NB4 (cell line): Measurements from ENCODE around the gene RELL2.

Source experiments
- DNase-seq: peaks from one replicate; pipeline ENCODE4 v3.0.0; 2010; ENCODE audit warnings: low read depth
- H3K4me3 ChIP-seq: one replicate; pipeline ENCODE4 v1.5.1; 2011; ENCODE audit warnings: mild to moderate bottlenecking, low read depth, low read length, moderate library complexity
- MYC ChIP-seq: IDR thresholded peaks from 2 replicates; pipeline ENCODE4 v1.6.1; 2011; ENCODE audit warnings: low read depth, low read length
- POLR2A ChIP-seq: IDR thresholded peaks from 2 replicates; pipeline ENCODE4 v1.6.1; 2011; ENCODE audit warnings: mild to moderate bottlenecking; ENCODE audit not compliant: insufficient read length; ENCODE audit errors: extremely low read depth
- TF ChIP-seq, protein P1 (sequence below): IDR thresholded peaks from 2 replicates; pipeline ENCODE4 v1.6.1; 2011; ENCODE audit warnings: low read depth, low read length
- TF ChIP-seq, protein P2 (sequence below): IDR thresholded peaks from one replicate; pipeline ENCODE4 v1.5.1; 2012; ENCODE audit warnings: low read depth, low read length

Gene RELL2

DNA sequence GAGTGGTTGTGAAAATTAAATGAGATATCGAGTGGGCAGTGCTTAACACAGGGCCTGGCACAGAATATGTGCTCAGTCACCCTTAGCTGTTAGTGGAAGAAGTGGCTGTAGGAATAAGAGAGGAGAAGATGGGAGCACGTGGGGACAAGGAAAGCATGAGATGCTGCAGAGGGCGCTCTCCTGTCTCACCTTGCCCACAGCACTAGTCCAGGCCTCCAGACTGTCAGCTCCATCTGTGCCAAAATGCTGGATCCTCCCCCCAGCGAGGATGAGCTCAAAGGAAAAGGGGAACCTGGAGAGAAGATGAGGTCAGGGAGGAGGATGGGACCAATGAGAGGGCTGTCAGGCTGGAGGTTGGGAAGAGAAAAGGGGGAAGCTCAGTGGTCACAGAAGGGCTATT is 32.7 kb downstream of the RELL2 start:
- TF ChIP-seq POLR2A (no peak), MYC (no peak)
- TF ChIP-seq, protein P1, sequence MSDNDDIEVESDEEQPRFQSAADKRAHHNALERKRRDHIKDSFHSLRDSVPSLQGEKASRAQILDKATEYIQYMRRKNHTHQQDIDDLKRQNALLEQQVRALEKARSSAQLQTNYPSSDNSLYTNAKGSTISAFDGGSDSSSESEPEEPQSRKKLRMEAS: no peak
- TF ChIP-seq, protein P2, sequence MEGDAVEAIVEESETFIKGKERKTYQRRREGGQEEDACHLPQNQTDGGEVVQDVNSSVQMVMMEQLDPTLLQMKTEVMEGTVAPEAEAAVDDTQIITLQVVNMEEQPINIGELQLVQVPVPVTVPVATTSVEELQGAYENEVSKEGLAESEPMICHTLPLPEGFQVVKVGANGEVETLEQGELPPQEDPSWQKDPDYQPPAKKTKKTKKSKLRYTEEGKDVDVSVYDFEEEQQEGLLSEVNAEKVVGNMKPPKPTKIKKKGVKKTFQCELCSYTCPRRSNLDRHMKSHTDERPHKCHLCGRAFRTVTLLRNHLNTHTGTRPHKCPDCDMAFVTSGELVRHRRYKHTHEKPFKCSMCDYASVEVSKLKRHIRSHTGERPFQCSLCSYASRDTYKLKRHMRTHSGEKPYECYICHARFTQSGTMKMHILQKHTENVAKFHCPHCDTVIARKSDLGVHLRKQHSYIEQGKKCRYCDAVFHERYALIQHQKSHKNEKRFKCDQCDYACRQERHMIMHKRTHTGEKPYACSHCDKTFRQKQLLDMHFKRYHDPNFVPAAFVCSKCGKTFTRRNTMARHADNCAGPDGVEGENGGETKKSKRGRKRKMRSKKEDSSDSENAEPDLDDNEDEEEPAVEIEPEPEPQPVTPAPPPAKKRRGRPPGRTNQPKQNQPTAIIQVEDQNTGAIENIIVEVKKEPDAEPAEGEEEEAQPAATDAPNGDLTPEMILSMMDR: peak; percentile 10
- no peak for DNase-seq
- H3K4me3 ChIP-seq: no peak overlapping the region

DNA sequence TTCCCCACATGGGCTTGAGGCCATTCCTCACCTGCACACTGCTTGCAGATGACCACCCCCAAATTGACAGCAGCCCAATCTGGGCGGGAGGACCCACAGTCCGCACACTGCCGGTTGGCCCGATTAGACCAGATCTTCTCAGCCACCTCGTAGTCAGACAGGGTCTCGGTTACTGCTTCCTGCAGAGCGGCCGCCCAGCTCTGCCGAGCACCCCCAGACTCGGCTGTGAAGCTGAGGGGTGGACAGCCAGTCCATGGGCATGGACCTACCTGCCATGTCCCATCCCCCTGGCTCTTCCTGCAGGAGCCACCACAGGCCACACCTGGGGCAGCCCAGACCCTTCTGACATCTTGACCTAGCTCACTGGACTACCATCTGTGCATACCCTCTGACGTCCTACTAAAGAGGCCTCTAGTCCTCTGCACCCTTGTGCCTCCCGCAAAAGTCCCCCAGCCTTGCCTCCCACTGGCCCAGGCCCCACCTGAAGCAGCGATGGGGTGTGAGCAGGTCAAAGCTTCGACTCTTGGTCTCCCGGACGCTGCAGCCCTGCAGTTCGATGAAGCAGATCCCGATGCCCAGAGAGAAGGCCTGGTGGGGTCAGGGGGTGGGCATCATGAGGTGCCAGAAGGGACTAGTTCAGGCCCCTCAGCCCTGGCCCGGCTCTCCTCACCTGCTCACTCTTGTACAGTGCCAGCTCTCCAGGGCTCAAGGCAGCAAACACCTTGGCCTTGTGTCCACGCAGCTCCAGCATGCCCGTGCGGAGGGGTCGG is 35.5 kb downstream of the RELL2 start:
- TF ChIP-seq POLR2A: no peak
- TF ChIP-seq, protein P2: no peak
- TF ChIP-seq MYC: no peak
- TF ChIP-seq, protein P1: no peak
- H3K4me3 ChIP-seq: no peak overlapping the region
- no peak for DNase-seq

DNA sequence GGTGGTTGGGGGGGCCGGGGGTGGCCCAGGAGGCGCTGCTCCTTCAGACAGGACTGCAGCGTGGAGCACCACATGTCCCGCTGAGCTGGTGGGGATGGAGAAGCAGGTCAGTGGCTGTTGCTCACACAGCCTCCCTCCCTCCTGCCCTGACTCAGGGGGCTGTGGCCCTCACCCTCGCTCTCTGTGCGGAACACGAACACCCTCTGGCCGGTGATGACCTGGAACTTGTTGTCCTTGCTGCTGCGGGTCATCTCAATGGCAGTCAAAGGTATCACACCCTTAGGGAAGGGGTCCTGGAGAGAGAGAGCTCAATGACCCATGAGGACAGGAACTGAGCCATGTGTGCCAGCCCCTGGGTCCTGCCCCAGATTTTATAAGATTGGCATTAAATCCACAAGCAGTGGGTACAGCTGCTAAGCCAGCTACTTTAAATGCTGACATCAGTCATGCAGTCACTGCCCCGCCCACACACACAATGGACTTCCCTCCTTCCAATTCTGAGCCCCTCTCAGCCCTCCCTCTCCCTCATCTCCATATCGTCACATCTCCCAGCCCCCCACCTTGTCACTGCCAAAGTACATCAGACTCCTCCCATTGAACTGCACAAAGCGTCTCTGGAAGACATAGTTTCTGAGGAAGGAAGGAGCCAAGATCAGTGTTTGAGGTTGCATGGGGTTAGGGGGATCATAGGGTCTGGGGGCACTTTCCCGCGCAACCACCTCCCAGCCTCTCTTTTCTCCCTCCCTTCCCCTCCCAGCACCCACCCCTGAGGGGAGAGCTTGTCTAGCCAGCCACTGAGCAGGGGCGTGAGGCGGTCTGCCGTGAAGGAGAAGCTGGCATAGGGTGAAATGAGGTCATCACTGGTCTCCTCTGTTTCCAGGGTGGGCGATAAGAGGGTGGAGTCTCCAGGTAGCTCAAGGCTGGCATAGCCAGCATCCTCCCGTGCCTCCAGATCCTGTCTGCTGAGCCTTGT is 36.3 kb downstream of the RELL2 start:
- DNase-seq: no peak
- TF ChIP-seq, protein P1: no peak
- TF ChIP-seq, protein P2: no peak
- TF ChIP-seq POLR2A: no peak
- no peak for TF ChIP-seq MYC
- H3K4me3 ChIP-seq: no peak overlapping the region

DNA sequence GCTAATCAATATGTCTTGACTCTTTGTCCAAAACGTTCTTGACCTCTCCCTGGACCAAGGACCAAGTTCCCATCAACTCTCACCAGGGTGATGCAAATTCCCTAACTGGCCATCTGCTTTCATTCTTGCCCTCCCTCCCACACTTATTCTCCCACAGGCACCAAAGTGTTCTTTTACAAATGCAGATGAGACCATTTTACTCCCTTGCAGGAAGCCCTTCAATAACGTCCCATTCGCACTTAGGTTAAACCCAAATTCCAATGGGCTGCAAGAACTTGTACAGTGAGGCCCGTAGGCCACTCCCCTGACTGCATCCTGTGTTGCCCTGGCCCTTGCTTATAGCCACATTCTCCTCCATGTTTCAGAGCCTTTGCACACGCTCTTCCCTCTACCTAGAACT is 38.0 kb downstream of the RELL2 start:
- no peak for DNase-seq
- TF ChIP-seq MYC: no peak
- H3K4me3 ChIP-seq: no peak overlapping the region

DNA sequence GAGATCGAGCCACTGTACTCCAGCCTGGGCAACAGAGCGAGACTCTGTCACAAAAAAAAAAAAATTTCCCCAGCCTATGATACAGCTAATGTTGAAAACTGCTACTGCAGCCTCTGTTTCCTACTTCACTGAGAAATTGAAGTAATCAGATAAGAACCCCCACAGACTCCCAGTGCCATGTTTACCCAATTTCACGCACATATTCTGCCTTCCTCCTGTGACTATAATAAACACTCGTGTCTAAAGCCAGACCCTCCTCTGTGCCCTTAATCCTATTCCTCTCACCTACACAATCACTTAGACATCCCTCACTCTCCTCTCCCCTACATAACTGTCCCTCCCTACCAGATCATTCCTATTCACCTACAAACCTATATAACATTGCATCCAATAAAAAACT is 38.9 kb downstream of the RELL2 start:
- no peak overlapping the region for H3K4me3 ChIP-seq
- TF ChIP-seq, protein P1: no peak
- TF ChIP-seq, protein P2: no peak
- no peak for TF ChIP-seq POLR2A
- TF ChIP-seq MYC: no peak
- DNase-seq: no peak

DNA sequence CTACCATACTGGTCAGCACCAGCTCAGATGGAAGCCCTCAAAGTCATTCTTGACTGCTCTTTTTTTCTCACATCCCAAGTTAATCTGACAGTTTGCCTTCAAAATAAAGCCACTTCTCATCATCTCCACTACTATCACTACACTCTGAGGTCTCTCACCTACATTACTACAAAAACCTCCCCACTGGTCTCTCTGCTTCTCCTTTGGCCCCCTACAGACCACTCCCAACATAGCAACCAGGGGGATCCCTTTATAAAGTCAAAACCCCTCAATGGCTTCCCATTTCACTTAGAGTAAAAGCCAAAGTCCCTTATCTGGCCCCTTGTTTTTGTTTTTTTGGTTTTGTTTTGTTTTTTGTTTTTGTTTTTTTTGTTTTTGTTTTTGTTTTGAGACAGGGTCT is 40.6 kb downstream of the RELL2 start:
- DNase-seq: peak; percentile 51
- no peak overlapping the region for H3K4me3 ChIP-seq

More for the DNA sequence above, 40.6 kb downstream of the RELL2 start:
- TF ChIP-seq POLR2A: no peak
- TF ChIP-seq, protein P2: peak; percentile 39
